CD4-positive, alpha-beta T cell treated with Interleukin-4 for 4 hours (primary cell): ENCODE data around the gene RPAIN.

Experiments
- DNase-seq: peaks from one replicate; pipeline ENCODE4 v3.0.0-alpha.2; 2020

RPAIN gene, protein sequence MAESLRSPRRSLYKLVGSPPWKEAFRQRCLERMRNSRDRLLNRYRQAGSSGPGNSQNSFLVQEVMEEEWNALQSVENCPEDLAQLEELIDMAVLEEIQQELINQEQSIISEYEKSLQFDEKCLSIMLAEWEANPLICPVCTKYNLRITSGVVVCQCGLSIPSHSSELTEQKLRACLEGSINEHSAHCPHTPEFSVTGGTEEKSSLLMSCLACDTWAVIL

DNA sequence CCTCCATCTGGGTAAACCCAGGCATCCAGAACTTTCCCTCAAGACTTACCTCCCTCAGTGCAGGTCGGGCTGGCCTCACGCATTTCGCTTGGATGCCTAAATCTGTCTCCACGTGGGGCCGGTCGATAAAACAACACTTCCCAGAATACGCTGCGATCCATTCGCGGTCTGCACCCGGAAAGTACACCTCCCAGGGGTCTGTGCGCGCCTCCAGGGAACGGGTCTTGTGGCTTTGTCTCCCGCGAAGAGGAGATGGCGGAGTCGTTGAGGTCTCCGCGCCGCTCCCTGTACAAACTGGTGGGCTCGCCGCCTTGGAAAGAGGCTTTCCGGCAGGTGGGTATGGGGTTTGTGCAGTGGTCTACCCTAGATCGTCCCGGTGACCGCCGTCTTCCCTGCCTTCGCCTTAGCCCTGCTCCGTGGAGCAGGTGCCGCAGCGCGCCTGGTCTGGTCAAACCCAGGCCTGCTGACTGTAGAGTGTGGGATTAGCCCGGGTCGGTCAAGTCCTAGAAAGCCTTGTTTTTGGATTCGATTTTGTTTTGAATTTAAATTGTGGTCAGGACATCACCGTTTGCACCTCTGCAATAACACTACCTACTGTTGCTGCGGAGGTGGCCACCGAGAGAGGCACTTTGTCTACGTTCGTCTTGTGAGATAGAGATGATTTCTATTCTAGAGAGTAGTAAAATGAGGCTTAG, at the start of gene RPAIN:
Gene RPAIN (plus strand): TSS at position 224 of the 695 bp plus-strand sequence. CDS start 29 bp downstream, at position 253.
- DNase-seq, result peak; percentile 83

DNA sequence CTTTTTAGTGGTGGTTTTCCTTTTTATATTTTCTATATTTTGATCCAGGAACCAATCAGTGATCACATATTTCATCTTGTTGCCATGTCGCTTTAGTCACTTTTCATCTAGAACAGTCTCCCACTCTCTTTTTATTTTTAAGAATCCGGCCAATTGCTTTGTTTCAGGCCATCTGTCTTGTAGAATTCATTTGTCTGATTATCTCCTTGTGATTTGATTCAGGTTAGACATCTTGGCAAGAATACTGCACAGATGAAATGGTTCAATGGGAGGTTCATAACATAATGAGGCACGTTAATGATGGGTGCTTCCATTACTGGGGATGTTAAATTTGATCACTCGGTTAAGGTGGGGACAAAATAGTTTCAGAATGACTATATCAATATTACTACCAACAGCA, 49.6 kb upstream of the RPAIN start:
- DNase-seq, result no peak

DNA sequence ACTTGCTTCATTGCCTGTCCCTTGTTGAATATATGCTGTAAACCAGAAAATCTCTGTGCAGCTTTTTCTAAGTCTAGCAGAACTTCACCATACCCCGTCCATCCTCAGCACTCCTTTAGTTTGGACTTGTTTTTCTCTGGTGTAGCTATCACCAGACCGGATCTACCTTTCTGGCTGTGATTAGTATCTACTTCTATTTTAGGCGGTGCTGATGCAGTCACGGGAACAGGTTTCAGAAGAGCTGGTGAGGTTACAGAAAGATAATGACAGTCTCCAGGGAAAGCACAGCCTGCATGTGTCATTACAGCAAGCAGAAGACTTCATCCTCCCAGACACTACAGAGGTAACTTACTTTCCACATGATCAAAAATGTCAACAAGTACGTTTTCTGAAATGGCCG, 46.9 kb upstream of the RPAIN start:
- no peak for DNase-seq

DNA sequence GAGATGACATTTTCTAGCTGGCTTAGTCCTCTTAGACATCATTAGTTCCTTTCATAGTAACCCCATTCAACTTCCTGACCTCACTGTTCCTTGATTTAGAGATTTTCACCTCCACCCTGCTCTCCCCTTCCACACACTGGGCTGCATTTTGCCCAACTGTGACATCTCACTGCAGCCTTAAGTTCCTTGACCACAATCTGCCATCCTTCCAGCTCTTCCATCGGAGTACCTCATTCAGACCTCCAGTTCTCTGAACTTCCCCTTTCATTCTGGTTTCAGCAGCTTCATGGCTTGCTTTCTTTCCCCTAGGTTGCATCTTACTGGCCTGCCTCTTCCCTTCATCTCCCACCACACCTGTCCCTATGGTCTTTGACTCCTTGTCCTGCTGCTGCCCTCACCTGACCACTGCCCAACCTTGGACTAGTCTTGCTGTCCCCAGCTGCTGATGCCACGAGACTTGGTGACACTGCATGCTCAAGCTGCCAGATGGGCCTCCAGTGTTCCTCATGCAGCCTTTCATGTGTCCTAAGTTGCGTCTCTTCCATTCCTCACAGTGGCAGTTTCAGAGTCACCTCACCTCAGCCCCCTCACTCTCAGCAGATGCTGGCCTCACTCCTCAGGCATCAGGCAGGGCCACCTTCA, 41.3 kb upstream of the RPAIN start:
- DNase-seq, result no peak

DNA sequence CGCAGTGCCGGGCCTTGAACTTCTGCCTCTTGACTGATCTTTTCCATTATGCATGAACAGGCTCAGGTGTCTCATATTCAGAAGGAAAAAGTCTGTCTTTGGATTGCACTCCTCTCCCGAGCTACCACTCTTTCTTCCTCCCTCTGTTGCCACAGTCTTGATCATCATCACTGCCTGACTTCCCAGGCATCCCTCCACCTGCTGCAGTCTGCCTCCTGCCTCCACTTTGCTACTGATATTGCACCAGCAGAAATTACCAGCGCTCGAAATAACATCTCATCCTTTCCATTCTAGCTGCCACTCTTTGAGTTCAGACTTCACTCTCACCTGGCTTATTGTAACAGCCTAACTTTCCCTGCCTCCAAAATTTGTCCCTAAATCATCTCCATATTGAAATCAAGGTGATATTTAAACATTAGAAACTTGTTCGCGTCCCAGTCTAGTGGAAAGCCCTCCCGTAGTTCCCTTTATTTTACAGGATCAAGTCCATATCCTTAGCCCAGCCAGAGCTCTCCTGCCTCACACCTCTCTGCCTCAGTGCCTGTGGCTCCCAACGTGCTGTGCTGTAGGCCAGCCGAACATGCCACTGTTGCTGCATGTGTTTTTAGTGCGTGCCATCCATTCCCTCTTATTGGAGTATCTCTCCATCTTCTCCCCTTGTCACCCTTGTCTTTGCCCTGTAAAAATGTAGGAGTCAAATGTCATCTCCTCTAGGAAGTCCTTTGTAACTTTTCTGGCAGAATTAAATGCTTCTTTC, 40.5 kb upstream of the RPAIN start:
- no peak for DNase-seq

DNA sequence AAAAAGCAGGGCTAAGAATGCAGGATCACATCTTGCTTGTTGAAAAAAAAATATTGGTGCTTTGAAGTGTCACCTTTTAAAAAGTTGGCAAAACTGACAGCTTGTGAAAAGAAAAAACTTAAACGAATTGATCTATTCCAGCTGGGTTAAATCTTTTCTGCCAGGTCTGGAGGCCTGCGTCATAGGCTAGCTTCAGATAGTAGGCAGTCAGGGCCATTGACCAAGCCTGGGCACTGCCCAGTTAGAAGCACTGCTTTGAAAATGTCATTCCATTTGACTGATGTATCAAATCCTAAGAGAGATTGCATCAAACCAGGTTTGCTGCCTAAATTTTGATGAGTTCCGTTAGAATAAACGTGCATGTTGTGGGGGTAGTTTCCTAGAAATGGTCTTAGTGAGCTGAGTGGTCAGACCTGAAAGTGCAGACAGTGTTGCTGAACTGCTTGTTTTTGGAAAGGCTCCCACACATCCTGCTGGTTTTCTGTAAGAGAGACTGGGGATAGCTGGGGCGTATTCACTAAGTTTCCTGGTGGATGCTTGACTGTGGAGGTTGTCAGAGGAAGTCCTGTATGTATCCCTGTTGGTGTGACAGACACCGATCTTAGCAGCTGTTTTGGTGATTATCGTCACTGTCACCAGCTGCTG, 39.4 kb upstream of the RPAIN start:
- no peak for DNase-seq

DNA sequence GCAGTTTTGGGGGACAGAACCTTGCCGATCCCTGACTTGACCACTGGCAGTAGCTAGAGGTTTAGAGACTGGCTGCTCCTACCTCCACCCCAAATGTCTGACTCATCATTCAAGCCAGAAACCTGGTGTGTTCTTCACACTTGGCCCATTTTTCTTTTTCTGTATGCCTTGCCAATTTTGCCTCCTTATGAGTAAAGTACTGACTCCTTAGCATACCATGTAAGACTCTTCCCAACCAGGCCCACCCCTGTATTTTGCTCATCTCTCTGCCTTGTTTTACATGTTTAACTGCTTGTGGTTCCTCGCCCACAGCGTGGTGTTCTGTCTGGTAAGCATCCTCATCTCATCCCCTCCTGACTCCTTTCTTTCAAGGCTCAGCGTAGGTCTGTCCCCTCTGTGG, 38.4 kb upstream of the RPAIN start:
- DNase-seq, result no peak

DNA sequence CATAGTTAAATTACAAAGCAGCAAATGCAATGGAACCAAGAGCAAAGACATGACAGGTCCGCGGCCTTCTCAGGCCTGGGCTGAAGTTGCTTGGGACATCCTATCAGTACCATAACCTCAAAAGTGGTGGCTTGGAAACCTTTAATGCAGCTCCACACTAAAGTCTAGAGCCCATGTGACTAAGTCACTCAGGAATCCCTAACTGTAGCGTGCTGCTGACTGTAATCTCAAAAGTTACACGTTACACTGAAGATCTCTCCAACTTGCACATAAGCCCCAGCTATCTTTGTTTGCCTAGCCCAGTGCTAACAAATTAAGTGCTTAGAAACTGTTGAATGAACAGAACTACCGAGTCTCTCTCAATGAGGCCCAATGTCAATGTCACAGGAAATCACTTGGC, 28.3 kb upstream of the RPAIN start:
- DNase-seq, result no peak

DNA sequence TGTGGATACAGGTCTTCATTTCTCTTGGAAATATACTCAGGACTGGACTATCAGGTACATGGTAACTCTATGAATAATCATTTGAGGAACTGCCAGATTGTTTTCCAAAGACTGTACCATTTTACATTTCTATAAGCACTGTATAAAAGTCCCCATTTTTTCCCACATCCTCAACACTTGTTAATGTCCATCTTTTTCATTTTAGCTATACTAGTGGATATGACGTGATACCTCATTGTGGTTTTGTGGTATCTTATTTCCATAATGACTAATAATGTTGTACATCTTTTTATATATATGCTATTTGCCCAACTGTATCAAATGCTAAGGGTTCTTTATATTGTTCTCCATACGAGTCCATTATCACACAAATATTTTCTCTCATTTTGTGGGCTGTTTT, 23.4 kb upstream of the RPAIN start:
- DNase-seq, result no peak

DNA sequence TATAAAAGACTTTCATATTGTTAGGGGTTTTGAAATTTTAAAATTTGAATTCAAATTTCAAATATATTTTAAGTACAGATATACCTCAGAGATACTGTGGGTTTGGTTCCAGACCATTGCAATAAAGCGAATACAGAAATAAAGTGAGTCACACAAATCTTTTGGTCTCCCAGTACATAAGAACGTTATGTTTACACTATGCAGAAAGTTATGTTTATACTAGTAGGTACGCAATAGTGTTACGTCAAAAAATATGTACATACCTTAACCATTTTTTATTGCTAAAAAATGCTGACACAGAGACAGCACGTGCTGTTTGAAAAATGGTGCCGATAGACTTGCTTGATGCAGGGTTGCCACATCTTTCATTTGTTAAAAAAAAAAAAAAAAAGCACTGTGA, 20.2 kb upstream of the RPAIN start:
- DNase-seq, result no peak

DNA sequence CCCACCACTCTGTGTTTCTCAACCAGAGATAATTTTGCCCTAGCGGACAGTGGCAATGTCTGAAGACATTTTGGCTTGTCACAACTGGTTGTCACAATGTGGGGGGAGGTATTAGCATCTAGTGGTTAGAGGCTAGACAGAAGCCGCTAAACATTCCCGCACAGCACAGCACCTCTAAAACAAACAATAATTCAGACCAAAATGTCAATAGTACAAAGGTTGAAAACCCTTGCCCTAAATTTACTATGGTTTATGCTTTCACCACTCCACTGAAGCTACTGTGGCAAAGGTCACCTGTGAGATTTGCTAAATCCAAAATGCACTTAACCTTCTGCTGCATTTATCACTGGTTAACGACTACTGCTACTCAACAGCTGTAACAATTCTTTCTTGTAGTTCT, 14.6 kb upstream of the RPAIN start:
- DNase-seq, result no peak

DNA sequence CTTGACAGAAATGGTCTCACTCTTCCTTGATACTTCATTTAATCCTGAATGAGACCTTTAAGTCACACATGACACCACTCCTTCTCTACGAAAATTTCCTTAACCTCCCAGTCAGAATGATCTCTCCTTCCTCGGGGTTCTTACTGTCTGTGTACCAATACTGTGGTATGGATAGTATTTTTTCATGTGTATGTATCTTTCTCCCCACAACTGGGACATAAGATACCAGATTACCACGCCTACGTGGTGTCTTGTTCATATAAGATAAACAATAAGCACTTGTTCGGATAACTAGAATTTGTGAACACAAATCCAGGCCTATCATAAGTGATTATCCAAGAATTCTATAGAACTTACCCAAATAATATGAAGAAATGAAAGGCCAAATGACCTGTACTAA, 11.8 kb upstream of the RPAIN start:
- no peak for DNase-seq

DNA sequence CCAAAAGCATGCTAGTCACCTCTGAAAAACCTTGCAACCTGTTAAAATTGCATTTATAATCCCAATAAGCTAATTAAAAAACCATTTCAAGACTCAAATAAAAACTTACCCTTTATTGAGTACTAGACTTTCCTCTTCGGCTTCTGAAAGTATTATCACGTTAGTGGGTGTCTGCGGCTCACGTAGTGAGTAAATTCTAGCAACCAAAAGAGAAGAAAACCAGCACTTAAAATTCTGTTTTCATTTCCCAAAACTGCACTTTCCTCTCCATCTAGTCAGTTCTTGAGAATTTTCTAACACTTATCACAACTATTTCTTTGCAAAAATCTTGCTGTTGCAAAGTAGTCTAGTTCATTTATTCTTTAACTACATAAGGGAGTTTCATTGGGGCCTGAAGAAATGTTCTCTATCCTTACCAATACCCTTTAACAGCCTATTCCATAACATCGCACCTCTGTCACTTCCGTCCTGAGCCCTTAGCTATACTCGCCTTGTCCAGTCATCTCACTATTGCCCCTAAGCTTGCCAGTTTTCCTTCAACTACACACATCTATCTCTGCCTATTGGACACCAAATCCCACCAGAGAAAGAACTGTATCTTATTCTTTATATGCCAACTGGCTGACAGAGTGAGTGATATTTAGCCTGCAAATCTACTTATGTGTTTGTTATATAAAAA, 9.2 kb upstream of the RPAIN start:
- no peak for DNase-seq

DNA sequence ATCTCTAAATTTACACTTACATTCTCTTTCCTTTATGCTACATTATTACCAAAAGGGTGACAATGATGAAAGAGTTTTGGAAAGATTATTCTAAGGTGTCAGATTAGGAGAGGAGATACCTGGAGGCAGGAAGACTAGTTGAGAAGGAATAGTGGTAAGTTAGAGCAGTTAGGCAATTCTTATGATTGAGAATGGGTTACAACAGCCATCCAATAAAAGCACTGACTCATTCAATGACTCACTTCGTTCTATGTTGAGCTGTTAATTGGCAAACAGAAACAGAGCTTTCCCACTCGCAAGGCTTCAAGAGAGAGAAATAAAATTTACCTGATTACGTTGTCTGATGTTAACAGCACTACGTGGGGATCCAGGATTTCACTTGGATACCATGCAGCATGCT, 6.3 kb upstream of the RPAIN start:
- no peak for DNase-seq

DNA sequence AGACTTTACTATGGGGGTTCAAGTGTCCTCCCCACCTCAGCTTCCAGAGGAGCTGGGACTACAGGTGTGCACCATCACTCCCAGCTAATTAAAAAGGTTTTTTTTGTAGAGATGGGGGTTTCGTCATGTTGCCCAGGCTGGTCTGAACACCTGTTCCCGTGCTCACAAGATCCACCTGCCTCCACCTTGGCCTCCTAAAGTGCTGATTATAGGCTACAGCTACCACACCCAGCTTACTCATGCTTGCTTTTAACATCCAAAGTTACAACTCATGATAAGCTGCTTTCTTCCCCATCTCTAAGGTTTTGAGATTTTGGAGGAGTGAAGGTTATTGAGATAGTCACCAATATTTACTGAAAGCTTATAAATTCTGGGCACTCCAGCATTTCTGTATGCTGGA, 3.1 kb upstream of the RPAIN start:
- DNase-seq, result no peak

DNA sequence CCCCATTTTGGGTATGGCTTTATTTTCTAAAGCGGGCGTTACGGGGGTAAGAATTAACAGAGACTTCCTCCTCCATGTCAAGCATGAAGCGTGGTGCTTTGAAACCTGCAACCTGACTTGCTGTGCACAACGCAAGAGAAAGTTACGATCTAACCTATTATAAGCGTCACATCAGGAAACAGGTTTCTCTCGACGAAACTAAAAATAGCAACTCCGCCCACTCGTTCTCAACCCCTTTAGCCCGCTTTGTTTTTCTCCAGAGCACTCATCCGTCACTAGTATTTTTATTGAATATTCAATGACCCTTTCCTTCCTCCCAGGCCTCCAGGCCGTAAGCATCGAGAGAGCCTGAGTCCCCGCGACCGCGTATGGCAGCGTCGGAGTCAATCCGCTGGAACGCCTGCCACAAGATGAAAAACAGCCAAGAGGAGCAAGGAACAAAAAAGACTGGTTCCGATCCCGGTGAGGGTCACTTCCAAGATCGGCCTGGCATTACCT, 1.1 kb upstream of the RPAIN start:
- DNase-seq, result peak; percentile 75

DNA sequence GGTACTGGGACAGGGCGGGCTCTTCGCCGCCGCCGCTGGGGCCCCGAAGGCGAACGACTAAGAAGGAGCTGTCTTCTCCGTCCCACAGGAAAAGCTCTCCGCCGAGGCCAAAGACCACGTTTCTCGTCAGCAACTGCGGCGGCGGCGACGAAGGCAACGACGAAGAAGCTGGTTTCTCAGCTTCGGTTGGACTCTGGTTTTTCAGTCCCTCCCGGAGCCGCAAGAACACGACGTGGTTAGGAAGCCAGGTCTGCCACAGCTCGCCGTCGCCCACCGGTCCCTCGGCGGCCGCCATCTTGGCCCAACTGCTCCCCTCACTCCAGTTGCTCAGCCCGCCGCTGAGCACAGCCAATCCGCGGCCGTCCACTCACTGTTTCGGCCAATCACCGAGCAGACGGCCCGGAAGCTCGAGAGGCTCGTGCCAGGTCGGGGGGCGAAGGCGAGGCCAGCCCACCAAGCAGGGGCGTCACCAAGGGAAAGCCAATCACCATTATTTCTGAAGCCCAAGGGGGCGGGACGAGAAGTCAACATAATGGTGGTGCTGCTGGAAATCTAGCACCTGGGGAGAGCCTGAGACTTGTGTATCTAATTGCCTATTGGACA, 525 bp upstream of the RPAIN start, which contains the start of gene NUP88:
Gene NUP88 (minus strand): TSS at position 307 of the 603 bp plus-strand sequence. CDS start 12 bp downstream, at position 295.
- DNase-seq, result peak; percentile 95

DNA sequence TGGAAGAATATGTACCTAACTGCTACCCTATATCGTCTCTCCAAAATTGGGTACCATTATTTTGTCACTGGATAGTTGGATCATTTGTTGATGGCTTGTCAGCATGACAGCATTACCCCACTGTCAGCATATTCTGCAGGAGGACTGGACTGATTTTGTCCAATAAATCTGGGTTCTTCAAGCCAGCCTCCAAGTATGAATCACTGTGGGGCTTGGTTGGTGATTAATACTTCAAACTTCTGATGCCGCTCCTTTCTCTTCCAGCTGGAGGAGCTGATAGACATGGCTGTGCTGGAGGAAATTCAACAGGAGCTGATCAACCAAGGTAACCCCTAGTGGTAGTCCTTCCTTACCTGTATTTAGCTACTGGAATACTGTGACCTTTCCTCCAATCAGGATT, 2.5 kb downstream of the RPAIN start:
- no peak for DNase-seq

DNA sequence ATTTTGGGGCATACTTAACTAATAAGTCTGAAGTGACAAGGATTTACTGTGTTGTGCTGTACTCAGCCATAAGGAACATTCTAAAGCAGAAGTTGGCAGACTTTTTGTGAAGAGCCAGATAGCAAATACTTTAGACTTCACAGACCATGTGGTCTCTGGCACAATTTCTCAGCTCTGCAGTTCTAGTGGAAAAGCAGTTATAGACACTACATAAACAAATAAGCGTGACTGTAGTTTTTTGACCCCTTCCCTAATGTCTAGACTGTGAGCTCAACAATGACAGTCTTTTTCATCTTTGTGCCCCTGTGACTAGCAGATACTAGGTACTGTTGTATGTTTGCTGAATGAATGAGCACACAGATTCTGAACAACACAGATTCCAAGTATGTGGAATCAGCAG, 4.9 kb downstream of the RPAIN start:
- no peak for DNase-seq

DNA sequence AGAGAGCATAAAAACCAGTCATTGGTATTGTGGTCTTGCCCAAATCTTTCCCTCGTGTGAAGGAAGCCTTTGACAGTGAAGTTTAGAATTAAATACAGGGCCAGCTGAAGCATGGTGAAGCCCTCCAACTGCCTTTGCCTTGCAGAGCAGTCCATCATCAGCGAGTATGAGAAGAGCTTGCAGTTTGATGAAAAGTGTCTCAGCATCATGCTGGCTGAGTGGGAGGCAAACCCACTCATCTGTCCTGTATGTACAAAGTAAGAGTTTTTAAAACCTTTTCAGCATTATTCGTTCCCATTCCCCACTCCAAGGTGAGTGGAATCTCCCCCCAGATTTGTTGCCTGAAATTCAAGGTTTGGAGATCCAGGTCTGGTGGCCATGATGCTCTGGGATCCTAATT, 5.8 kb downstream of the RPAIN start:
- no peak for DNase-seq

DNA sequence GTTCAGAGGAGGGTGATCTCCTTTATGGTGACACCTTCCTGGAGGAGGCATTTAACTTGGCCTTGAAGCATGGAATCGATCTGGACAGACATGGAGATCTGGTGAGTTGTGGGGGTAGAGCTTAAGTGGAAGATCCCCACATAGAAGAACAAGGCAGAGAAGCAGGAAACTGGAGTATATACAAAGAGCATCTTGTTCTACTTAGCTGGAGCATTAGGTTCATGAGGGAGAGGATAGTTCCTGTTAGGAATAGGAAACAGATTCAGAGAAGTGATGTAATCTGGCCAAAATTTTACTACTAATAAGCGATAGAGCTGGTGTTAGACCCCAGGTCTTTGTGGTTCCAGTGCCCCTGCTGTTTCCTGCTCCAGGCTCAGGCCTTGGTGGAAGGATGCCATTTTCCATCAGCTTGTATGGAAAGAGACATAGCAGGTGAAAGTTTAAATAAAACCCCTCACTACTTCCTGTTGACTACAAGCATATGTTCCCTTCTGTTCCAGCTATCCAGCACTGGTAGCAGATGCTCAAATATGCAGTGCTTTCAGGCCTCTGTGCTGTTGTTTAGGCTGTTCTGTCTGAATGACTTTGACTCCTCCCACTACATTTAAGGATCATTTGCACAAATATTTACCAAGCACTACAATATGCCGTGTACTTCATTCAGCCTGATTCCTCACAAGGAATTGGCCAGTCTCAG, 9.4 kb downstream of the RPAIN start:
- no peak for DNase-seq
